Central memory CD4-positive, alpha-beta T cell (primary cell): Measurements from ENCODE around the gene LMOD1.

ENCODE experiments used
- DNase-seq: peaks from one replicate; pipeline ENCODE4 v3.0.0; 2022

Gene LMOD1

DNA sequence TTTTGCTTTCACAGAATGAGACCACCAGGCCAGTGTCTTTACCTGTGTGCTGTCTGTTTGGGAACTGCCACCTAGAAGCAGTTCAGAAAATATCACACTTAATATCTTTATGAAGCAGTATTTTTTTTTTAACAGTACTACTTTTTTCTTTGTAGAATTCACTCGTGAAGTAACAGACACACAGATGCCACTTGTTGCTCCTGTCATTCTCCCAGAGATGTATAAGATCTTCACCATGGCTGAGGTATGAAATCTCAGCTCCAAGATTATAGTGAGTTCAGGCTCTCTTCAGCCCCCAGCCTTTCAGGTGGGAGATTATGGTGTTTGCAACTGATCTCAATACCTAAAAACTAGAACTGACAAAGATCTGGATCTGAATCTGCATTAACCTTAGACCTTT is 94.4 kb downstream of the LMOD1 start:
- no peak for DNase-seq

DNA sequence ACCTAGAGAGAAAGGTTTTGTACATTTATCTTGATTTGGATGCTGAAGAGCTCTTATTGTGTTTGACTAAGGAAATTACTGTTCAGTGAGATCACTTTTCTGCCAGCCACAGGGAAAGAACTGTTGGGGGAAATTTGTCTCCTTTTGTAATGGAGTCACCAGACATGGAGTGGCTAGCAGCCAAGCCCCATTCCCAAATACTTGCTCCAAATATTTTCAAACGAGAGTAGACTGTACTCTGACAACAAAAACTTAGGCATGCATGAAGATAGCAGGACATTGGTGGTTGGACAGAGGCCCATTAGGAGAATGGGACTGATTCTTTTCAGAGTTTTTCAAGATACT is 96.3 kb downstream of the LMOD1 start:
- no peak for DNase-seq

DNA sequence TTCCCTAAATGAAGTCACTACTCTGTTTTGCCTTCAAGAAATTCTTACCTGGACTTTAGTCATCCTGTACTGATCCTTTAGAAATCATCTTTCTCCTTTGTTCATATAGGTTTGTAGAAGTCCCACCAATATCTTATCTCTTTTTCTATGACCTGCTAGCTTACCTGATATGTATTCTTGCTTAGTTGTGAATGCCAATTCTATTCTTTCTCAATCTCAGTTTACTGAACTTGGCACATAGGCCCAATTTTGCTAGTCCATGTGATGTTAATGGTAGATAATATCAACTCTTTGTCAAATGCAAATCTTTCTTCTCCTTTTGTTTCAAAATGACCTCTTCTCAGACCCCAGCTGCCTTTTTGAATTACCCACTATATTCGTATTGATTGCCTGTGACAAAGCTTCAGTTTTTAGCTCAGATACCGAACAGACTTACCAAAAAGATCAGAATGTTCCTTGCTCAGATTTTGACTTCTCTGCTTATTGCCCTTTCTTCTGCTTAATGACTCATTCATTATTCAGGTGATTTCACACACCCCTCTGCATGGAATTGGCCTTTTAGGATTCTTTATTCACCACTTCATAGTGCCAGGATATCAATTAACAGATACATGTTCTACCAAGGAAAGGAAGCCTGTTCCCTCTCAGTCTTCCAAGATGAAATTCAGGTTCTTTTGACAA is 96.8 kb downstream of the LMOD1 start:
- no peak for DNase-seq

DNA sequence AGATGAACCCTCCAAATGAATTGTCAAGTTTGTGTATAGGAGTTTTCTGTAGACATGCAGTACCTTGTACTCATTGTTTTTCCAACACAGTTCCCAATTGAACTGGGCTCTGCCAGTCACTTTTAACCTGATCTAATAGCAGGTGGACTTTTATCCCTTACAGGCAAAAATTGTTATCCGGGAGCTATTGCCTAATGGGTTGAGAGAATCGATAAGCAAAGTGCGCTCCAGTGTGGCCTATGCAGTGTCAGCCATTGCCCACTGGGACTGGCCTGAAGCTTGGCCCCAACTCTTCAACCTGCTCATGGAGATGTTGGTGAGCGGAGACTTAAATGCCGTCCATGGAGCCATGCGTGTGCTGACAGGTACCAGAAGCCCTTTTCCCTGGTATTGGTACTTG is 98.1 kb downstream of the LMOD1 start:
- DNase-seq = no peak

- no peak for DNase-seq
Observed at GRCh38 chr1:201847150-201847549, 99.2 kb downstream of the LMOD1 start.
